HG02571 (cell line): ENCODE data around the gene ZNF835.

Source experiments
- ATAC-seq: cut with Tn5 transposase; IDR thresholded peaks from one replicate; pipeline ENCODE4 v1.9.1; 2021; ENCODE audit warnings: mild to moderate bottlenecking, moderate library complexity; ENCODE audit not compliant: unreplicated experiment

The ZNF835 gene

DNA sequence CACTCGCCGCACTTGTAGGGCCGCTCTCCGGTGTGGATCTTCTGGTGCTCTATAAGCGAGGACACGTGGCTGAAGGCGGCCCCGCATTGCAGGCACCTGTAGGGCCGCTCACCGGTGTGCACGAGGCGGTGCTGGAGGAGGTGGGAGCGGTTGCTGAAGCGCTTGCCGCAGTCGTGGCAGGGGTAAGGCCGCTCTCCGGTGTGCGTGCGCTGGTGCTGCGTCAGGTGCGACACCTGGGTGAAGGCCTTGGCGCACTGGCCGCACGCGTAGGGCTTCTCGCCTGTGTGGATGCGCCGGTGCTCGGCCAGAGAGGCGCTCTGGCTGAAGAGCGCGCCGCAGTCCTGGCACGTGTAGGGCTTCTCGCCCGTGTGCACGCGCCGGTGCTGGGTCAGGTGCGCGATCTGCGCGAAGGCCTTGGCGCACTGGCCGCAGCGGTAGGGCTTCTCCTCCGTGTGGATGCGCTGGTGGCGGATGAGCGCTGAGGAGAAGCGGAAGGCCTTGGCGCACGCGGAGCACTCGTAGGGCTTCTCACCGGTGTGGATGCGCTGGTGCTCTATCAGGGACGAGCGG, 7.5 kb downstream of the ZNF835 start:
- ATAC-seq = no peak

GRCh38 chr19:56661248-56661647, 10.3 kb downstream of the ZNF835 start:
- ATAC-seq = no peak

DNA sequence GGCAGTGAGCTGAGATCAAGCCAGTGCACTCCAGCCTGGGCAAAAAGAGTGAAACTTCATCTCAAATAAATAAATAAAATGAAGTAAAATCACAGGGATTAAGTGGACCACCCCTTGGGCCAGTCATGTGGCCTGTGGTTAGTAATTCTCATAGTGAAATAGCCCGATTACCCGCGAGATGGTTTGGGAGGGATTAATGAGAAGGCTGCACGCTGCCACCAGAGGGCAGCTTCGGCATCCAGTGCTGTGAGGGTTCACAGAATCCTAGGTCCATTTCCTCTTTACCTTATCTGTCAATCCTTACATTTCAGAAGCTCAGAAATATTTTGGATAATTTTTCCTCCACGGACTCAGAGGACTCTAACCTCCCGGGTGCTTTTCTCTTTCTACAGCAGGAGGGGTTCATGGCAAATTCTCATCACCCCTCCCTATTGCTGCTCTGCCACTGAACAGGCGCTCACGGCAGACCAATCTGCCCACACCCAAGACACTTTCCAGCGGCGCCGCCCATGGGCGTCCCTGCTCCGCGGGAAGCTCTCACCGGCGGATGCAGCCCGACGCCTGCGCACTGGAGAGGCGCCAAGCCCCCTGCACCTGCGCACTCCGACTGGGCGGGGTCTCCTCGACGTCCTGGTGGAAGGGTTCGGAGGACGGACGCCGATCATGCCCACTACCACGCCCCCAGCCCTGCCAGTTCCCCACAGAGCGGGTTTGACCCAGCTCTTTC, 11.0 kb downstream of the ZNF835 start:
- ATAC-seq = no peak

DNA sequence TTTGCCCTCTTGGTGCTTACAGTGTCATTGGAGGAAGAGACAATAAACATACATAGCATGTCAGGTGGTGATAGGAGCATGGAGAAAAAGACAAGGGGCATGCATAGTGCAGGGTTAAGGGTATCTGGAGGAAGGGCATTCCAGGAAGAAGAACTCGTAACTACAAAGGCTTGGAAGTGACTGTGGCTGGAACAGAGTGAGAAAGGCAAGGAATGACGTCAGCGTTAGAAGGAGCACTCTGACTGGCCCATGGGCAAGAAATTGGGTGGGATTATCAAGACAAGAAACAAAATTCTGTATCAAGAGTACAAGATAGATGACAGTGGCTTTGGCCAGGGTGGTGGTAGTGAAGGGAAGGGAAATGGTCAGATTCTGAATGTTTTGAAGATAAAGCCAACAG, 17.4 kb downstream of the ZNF835 start:
- no peak for ATAC-seq

- no peak for ATAC-seq
Observed at GRCh38 chr19:56643460-56643955, 28.0 kb downstream of the ZNF835 start.

- no peak for ATAC-seq
Observed at GRCh38 chr19:56642711-56643459, 28.7 kb downstream of the ZNF835 start, which contains the start of gene SMIM17. SMIM17 (plus strand) TSS chr19:56643159; CDS start chr19:56645668, 2,509 bp downstream.

GRCh38 chr19:56639217-56639616, 32.3 kb downstream of the ZNF835 start:
- no peak for ATAC-seq

DNA sequence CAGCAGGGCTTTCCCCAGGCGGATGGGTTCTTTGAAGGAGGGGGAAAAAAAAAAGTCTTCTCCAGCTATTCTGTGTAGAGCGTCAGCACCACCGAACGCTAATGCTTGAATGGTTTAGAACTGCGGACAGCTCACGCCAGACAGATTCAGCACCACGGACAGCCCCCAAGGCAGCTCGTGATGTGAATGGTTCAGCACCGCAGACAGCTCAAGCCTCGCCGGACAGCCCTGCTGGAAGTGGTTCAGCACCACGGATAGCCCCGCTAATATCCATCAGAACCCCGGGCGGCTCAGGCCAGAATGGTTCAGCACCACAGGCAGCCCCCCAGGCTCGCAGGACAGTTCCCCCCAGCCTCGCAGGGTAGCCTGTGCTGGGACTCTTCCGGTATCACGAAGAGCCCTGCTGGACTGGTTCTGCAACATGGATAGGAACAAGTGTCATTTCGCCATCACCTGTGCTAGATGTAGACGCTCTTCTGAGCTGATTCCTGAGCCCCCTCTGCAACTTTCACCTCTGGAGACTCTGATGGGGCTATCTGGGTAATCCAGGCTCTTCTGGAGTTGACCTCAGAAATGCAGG, 33.5 kb downstream of the ZNF835 start:
- no peak for ATAC-seq

GRCh38 chr19:56633021-56633420, 38.5 kb downstream of the ZNF835 start:
- no peak for ATAC-seq

- ATAC-seq = no peak
Observed at GRCh38 chr19:56625708-56626107, 45.8 kb downstream of the ZNF835 start.

- ATAC-seq = no peak
Observed at GRCh38 chr19:56623006-56623405, 48.6 kb downstream of the ZNF835 start.

DNA sequence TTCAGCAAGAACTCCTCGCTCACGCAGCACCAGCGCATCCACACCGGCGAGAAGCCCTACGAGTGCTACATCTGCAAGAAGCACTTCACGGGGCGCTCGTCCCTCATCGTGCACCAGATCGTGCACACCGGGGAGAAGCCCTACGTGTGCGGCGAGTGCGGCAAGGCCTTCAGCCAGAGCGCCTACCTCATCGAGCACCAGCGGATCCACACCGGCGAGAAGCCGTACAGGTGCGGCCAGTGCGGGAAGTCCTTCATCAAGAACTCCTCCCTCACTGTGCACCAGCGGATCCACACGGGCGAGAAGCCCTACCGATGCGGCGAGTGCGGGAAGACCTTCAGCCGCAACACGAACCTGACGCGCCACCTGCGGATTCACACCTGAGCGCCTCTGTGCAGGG, 49.2 kb downstream of the ZNF835 start:
- no peak for ATAC-seq

DNA sequence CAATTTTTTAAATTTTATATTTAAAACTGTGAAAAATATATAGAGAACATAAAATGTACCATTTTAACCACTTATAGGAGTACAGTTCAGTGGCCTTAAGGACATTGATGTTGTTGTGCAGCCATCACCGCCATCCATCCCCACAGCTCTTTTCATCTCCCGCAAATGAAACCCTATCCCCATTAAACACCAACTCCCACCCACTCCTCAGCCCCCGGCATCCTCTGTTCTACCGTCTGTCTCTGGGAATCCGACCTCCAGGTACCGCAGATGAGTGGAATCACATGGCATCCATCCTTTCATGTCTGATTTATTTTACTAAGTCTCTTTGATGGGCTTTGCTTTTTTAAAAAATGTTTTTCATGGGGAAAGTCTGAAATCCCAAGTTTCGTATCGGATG, 52.4 kb downstream of the ZNF835 start:
- no peak for ATAC-seq

GRCh38 chr19:56617531-56617930, 54.0 kb downstream of the ZNF835 start:
- no peak for ATAC-seq

GRCh38 chr19:56613639-56614038, 57.9 kb downstream of the ZNF835 start:
- ATAC-seq = no peak

DNA sequence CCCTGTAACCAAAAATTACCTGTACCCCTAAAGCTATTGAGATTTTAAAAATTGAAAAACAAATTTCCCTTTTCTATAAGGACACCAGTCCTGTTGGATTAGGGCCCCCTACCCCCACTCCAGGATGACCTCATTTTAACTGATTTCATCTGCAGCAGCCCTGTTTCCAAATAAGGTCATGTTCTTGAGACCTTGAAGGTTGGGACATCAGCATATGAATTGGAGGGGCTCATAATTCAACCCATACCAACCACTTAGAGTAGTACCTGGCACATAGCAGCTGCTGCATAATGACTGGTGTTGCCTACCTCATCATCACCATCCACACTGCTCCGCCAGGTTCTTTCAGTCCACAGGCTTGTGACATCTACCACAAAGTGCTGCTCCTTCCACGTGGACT, 58.8 kb downstream of the ZNF835 start:
- ATAC-seq = no peak
